ENCODE measurements around the gene SMIM5. TPM values are rescaled to one million over a fixed set of nuclear protein-coding genes. Genes with fewer than 3 reads are reported as not detected.

The SMIM5 gene
- total RNA-seq, 4 donors from 2014 or later: 68.8 to 161 (median 97.1) TPM; not detected in 1

GRCh38 chr17:75658237-75658636 lies 25.0 kb downstream of the SMIM5 start:
- TF ChIP-seq CTCF (IDR thresholded peaks at IDR 0.05) (no peak), POLR2A (IDR thresholded peaks at IDR 0.05) (no peak)
- no peak for DNase-seq
- Histone ChIP-seq H3K27me3 (no peaks in the 10 kb centered on the region), H3K27ac (no peak overlapping the region), H3K4me1 (no peaks in the 10 kb centered on the region), H3K4me3 (no peak overlapping the region), H3K36me3 (peaks cover 0 to 62% (median 0%) of the 10 kb centered on the region in 3 donors), H3K9me3 (no peaks in the 10 kb centered on the region)

GRCh38 chr17:75661531-75661930 lies 28.3 kb downstream of the SMIM5 start:
- TF ChIP-seq POLR2A (IDR thresholded peaks at IDR 0.05) (no peak), CTCF (IDR thresholded peaks at IDR 0.05) (no peak)
- no peak overlapping the region for H3K4me3 ChIP-seq
- no peaks in the 10 kb centered on the region for H3K9me3 ChIP-seq
- H3K27ac ChIP-seq: no peak overlapping the region
- peaks cover 0 to 10% (median 2%) of the 10 kb centered on the region in 4 donors for H3K4me1 ChIP-seq
- no peak for DNase-seq
- no peaks in the 10 kb centered on the region for H3K27me3 ChIP-seq
- peaks cover 0 to 43% (median 0%) of the 10 kb centered on the region in 3 donors for H3K36me3 ChIP-seq

- Histone ChIP-seq H3K4me3 (no peak overlapping the region), H3K9me3 (no peaks in the 10 kb centered on the region), H3K4me1 (peaks cover 0 to 10% (median 3%) of the 10 kb centered on the region in 4 donors), H3K36me3 (peaks cover 0 to 34% (median 0%) of the 10 kb centered on the region in 3 donors), H3K27me3 (no peaks in the 10 kb centered on the region), H3K27ac (no peak overlapping the region)
- TF ChIP-seq POLR2A (IDR thresholded peaks at IDR 0.05) (no peak), CTCF (IDR thresholded peaks at IDR 0.05) (no peak)
- DNase-seq: no peak
Observed at GRCh38 chr17:75662511-75662910, 29.3 kb downstream of the SMIM5 start.

GRCh38 chr17:75664099-75664549 lies 30.9 kb downstream of the SMIM5 start:
- DNase-seq: peak in 1 of 3 donors; percentile 51
- H3K4me3 ChIP-seq: no peak overlapping the region
- TF ChIP-seq CTCF (IDR thresholded peaks at IDR 0.05) (no peak), POLR2A (IDR thresholded peaks at IDR 0.05) (no peak)
- peaks cover 0 to 21% (median 6%) of the 10 kb centered on the region in 4 donors for H3K4me1 ChIP-seq
- no peaks in the 10 kb centered on the region for H3K9me3 ChIP-seq
- peak overlapping the region in 1 of 4 donors; percentile 66 for H3K27ac ChIP-seq
- H3K27me3 ChIP-seq: no peaks in the 10 kb centered on the region
- peaks cover 0 to 31% (median 0%) of the 10 kb centered on the region in 3 donors for H3K36me3 ChIP-seq

- DNase-seq: no peak
- no peaks in the 10 kb centered on the region for H3K9me3 ChIP-seq
- peak overlapping the region in 2 of 4 donors; percentile 95 to 98 for H3K4me3 ChIP-seq
- no peaks in the 10 kb centered on the region for H3K27me3 ChIP-seq
- H3K27ac ChIP-seq: no peak overlapping the region
- H3K4me1 ChIP-seq: peaks cover 0 to 26% (median 6%) of the 10 kb centered on the region in 4 donors
- no peak for TF ChIP-seq POLR2A (IDR thresholded peaks at IDR 0.05)
- TF ChIP-seq CTCF (IDR thresholded peaks at IDR 0.05): no peak
- peaks cover 0 to 39% (median 0%) of the 10 kb centered on the region in 3 donors for H3K36me3 ChIP-seq
Observed at GRCh38 chr17:75665981-75666380, 32.7 kb downstream of the SMIM5 start.
